Kidney (tissue), 14 donors: Measurements from ENCODE around the gene THSD8. TPM values are rescaled to one million over a fixed set of nuclear protein-coding genes. Genes with fewer than 3 reads are reported as not detected.

Experiments
- DNase-seq, 5 donors: peaks; one replicate each; pipeline ENCODE4 v3.0.0-alpha.2; 2013 to 2020
- FAIRE-seq: peaks from 2 replicates; lab custom pipeline; 2012; peaks lifted over from hg19 to GRCh38; lab: Jason Lieb, UNC
- H3K27ac ChIP-seq, 2 donors: one replicate each; pipeline ENCODE4 v1.7.0; 2013; ENCODE audit warnings: low read depth in 2 of 2, low read length in 2 of 2, inconsistent platforms in 1 of 2
- H3K27me3 ChIP-seq: one replicate; pipeline ENCODE4 v1.7.1; 2013; ENCODE audit warnings: low read length, inconsistent platforms; ENCODE audit not compliant: control insufficient read depth, insufficient read depth
- H3K36me3 ChIP-seq, 3 donors: one replicate each; pipeline versions ENCODE4 v1.7.0 to v1.7.1; 2013; ENCODE audit warnings: low read length in 3 of 3, control low read depth in 1 of 3, inconsistent platforms in 1 of 3; ENCODE audit not compliant: insufficient read depth in 3 of 3, control insufficient read depth in 2 of 3
- H3K4me1 ChIP-seq, 3 donors: one replicate each; pipeline versions ENCODE4 v1.7.0 to v1.7.1; 2013; ENCODE audit warnings: low read length in 3 of 3, inconsistent platforms in 1 of 3, low read depth in 1 of 3; ENCODE audit not compliant: control insufficient read depth in 2 of 3, insufficient read depth in 2 of 3
- H3K4me3 ChIP-seq, 3 donors: one replicate each; pipeline versions ENCODE4 v1.7.0 to v1.8.1; 2013; ENCODE audit warnings: low read length in 3 of 3, control low read depth in 1 of 3, inconsistent platforms in 1 of 3
- H3K9ac ChIP-seq, 3 donors: one replicate each; pipeline versions ENCODE4 v1.7.0 to v1.7.1; 2013; ENCODE audit warnings: low read length in 3 of 3, control low read depth in 1 of 3, inconsistent platforms in 1 of 3
- H3K9me3 ChIP-seq, 3 donors: one replicate each; pipeline versions ENCODE4 v1.7.0 to v1.7.1; 2013; ENCODE audit warnings: low read length in 3 of 3, control low read depth in 1 of 3, inconsistent platforms in 1 of 3; ENCODE audit not compliant: control insufficient read depth in 2 of 3, insufficient read depth in 1 of 3
- intact Hi-C: fragments of 100-400 bp; cut with DNase I; formaldehyde crosslinking; loops from one replicate; pipeline ENCODE4 v1.11.1; 2022
- polyA plus RNA-seq: library from polyadenylated mRNA; stranded (reverse); fragments of 350-450 nt; fragmentation: Illumina TruSeq; extraction: RNeasy Lipid Tissue Mini Kit (QIAGEN cat#74804); gene quantifications from one replicate; pipeline ENCODE4 v1.2.3, GENCODE V29; 2014; ENCODE audit warnings: low read depth, low replicate concordance; ENCODE audit not compliant: insufficient read depth
- total RNA-seq: library from RNA; stranded (reverse); fragmentation: NEBNext Ultra II Directional; extraction: Animal tissue kit (Norgen Biotek cat#: 25700); gene quantifications from one replicate; pipeline ENCODE4 v1.2.1, GENCODE V29; 2021
- TF ChIP-seq, protein P1 (sequence below): IDR thresholded peaks from 3 replicates; pipeline ENCODE4 v1.5.1; 2012; ENCODE audit warnings: mild to moderate bottlenecking, moderate library complexity, borderline replicate concordance; ENCODE audit not compliant: insufficient read depth; ENCODE audit errors: extremely low read depth
- donor health status: control.
- donor health status: control.
- donor health status: control.
- donor health status: control.
- donor health status: control.
- donor health status: DM: yes; HTN: yes; CAD: no.
- donor health status: Normal renal cell carcinoma (clear cell type).

Gene THSD8
- total and polyA plus RNA-seq, 2 donors from 2014 or later, result 3.2 to 10.0 TPM

DNA sequence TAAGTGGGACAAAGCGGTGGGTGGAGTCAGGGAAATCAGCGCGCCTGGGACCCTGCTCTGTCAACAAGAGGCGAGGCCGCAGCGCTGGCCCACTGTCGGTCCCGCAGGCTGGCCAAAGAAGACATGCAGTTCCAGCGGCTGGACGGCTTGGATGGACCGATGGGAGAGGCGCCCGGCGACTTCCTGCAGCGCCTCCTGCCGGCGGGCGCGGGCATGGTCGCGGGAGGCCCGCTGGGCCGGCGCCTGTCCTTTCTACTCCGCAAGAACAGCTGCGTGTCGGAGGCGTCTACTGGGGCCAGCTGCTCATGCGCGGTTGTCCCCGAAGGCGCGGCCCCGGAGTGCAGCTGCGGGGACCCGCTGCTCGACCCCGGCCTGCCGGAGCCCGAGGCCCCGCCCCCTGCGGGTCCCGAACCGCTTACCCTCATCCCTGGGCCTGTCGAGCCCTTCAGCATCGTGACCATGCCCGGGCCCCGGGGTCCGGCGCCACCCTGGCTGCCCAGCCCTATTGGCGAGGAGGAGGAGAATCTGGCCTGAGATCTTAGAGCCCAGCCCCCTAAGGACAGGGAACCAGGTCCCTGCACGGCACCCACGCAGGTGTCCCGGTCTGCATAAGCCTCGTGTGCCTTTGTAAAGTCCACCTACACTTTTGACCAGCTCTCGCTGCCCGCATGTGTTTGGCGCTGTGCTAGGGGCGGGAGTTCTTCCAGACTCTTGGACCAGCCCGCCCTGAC is 44.2 kb upstream of the THSD8 start:
- H3K4me3 ChIP-seq, result peak overlapping the region in 2 of 3 donors; percentile 33 to 39
- TF ChIP-seq, protein P1, sequence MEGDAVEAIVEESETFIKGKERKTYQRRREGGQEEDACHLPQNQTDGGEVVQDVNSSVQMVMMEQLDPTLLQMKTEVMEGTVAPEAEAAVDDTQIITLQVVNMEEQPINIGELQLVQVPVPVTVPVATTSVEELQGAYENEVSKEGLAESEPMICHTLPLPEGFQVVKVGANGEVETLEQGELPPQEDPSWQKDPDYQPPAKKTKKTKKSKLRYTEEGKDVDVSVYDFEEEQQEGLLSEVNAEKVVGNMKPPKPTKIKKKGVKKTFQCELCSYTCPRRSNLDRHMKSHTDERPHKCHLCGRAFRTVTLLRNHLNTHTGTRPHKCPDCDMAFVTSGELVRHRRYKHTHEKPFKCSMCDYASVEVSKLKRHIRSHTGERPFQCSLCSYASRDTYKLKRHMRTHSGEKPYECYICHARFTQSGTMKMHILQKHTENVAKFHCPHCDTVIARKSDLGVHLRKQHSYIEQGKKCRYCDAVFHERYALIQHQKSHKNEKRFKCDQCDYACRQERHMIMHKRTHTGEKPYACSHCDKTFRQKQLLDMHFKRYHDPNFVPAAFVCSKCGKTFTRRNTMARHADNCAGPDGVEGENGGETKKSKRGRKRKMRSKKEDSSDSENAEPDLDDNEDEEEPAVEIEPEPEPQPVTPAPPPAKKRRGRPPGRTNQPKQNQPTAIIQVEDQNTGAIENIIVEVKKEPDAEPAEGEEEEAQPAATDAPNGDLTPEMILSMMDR, result peak; percentile 75
- no peak overlapping the region for H3K27ac ChIP-seq
- H3K9ac ChIP-seq, result peak overlapping the region in 2 of 3 donors; percentile 7 to 16
- intact Hi-C loops, result no loop called here
- no peaks in the 10 kb centered on the region for H3K27me3 ChIP-seq
- H3K36me3 ChIP-seq, result peaks cover 0 to 3% (median 0%) of the 10 kb centered on the region in 3 donors
- FAIRE-seq (no peak), DNase-seq (peak; percentile 78 to 89 (median 87))
- no peaks in the 10 kb centered on the region for H3K9me3 ChIP-seq
- peaks cover 0 to 2% (median 0%) of the 10 kb centered on the region in 3 donors for H3K4me1 ChIP-seq

DNA sequence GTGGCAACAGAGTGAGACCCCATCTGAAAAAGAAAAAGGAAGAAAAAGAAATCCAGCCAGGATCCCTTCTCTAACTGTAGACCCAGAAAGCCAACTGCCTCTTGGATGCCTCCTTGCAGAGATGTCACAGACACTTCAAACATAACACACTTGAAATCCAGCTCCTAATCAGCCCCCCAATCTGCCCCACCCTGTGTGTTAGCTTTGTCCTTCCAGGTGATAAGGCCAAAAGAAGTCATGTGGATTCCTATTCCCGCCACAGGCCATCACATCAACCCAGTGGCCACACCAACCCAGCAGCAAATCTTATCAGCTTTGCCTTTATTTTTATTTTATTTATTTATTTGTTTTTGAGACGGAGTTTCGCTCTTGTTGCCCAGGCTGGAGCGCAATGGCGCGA is 42.2 kb upstream of the THSD8 start:
- H3K27me3 ChIP-seq, result no peaks in the 10 kb centered on the region
- H3K36me3 ChIP-seq, result peaks cover 0 to 13% (median 2%) of the 10 kb centered on the region in 3 donors
- no peak overlapping the region for H3K4me3 ChIP-seq
- no peak overlapping the region for H3K9ac ChIP-seq
- intact Hi-C loops, result loop anchor here (5.0 kb wide), 1 partner anchor 83 kb away; no protein-coding TSS in a partner anchor
- H3K4me1 ChIP-seq, result peaks cover 0 to 2% (median 0%) of the 10 kb centered on the region in 3 donors
- TF ChIP-seq, protein P1, result no peak
- FAIRE-seq, result no peak
- no peaks in the 10 kb centered on the region for H3K9me3 ChIP-seq
- DNase-seq, result no peak
- H3K27ac ChIP-seq, result no peak overlapping the region

DNA sequence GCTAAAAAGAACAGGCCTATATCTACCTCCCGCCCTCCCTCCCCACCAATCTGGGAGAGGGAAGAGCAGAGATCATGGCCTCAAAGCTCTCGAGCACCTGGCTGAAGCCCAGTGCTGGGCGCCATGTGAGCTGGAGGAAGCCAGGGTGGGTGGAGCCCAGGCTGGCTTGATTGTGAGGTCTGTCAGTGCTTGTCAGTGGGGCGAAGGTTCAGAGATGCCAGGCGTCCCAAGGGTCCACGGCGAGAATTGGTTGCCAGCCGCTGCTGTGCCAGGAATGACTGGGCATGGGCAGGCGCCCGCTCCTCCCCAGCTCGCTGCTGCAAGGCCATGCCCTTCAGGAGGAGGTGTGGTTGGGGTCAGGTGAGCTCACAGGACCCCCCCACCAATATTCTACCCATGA is 38.8 kb upstream of the THSD8 start:
- H3K9me3 ChIP-seq, result no peaks in the 10 kb centered on the region
- DNase-seq, result peak in 1 of 5 donors; percentile 66
- no peak for FAIRE-seq
- intact Hi-C loops, result loop anchor here (5.0 kb wide), 1 partner anchor 79 kb away; no protein-coding TSS in a partner anchor
- no peak overlapping the region for H3K27ac ChIP-seq
- H3K36me3 ChIP-seq, result peaks cover 0 to 22% (median 5%) of the 10 kb centered on the region in 3 donors
- TF ChIP-seq, protein P1, result no peak
- H3K27me3 ChIP-seq, result no peaks in the 10 kb centered on the region
- no peaks in the 10 kb centered on the region for H3K4me1 ChIP-seq
- H3K9ac ChIP-seq, result no peak overlapping the region
- H3K4me3 ChIP-seq, result no peak overlapping the region
